GF-D8 (cell line): ENCODE results near the gene FCHO1.
"Not testable (repeated sequence)": the region's sequence is repeated elsewhere in the genome, so short reads cannot be mapped to it uniquely, and the experiment has no call there.

ENCODE experiments used
- DNase-seq: peaks from one replicate; lab custom pipeline; 2025; lab: John Stamatoyannopoulos, UW

Gene FCHO1

DNA sequence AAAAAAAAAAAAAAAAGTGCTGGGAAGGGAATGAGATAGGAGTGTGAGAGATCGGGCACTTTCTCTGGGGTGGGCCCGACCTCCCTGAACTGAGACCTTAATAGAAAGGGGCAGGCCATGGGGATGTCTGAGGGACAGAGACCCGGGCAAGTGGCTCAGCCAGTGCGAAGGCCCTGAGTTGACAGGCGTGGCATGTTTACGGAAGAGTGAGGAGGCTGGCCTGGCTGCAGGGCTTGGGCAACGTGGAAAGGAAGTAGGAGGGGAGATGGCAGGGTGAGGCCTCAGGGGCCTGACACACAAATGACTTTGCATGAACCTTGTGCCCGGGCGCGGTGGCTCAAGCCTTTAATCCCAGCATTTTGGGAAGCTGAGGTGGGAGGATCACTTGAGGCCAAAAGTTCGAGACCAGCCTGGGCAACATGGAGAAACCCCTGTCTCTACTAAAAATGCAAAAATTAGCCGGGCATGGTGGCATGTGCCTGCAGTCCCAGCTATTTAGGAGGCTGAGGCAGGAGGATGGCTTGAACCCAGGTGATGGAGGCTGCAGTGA, 13.9 kb downstream of the FCHO1 start:
- DNase-seq, result peak; percentile 74

GRCh38 chr19:17766543-17767131, 15.4 kb downstream of the FCHO1 start:
- DNase-seq, result no peak

- DNase-seq, result no peak
These were observed 16.3 kb downstream of the FCHO1 start for GRCh38 chr19:17767559-17767958.

DNA sequence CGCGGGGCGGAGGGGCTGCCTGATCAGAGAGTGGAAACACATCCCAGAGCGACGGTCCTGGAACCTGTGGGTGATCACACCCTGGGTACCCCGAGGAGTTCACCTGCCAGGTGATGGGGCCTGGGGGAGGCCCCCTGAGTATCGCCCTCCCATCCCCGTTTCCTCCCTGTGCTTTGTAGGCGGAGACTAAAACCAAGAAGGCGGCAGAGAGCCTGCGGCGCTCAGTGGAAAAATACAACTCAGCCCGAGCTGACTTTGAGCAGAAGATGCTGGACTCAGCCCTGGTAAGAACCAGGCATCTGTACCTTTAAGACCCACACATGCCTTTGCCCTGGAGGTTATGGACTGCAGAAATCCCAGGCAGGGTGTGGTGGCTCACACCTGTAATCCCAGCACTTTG, 19.3 kb downstream of the FCHO1 start:
- DNase-seq, result no peak

DNA sequence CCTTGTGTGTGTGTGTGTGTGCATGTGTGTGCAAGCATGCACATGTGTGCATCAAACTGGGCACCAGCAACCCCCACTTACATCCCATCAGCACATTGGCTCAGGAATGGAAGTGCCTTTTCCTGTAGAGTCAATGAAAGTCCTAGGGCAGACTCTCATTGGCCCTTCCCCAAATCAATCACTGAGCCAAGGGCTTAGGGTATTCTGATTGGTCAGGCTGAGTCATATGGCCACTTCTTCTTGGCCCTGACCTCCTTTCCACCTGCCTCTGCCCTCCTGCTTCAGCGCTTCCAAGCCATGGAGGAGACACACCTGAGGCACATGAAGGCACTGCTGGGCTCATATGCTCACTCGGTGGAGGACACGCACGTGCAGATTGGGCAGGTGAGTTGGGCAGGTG, 20.9 kb downstream of the FCHO1 start:
- DNase-seq, result no peak

- DNase-seq, result no peak
These were observed 24.1 kb downstream of the FCHO1 start for GRCh38 chr19:17775245-17775927.

DNA sequence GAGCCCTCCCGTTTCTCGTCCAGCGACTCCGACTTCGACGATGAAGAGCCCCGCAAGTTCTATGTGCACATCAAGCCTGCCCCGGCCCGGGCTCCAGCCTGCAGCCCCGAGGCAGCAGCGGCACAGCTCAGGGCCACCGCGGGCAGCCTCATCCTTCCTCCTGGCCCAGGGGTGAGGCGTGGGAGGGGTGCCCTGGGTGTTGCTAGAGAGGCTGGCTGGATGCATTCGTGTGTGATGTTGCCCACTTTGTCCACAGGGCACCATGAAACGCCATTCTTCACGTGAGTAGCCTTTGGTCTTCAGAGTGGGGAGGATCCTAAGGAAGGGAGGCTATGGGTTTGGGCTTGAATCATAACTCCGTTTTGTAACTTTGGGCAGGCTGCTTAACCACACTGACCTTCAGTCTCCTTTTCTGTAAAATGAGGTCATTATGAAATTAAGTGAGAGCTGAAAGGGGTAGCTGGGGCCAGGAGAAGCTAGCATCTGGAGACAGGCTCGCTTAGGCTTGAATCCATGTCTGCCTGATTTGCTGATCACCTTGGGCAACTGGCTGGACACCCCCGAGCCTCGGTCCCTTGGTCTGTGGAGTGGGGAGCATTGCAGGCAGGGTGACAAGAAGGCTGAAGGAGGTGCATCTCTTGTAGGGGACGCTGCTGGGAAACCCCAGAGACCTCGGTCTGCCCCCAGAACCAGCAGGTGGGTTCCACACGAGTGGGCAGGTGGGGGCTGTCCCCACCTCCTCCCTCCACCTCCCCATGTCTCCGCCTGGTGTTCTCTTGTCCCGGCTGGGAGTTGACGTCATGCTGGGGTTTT, 24.9 kb downstream of the FCHO1 start:
- DNase-seq, result no peak

GRCh38 chr19:17777840-17778239, 26.6 kb downstream of the FCHO1 start:
- not testable (repeated sequence) for DNase-seq

DNA sequence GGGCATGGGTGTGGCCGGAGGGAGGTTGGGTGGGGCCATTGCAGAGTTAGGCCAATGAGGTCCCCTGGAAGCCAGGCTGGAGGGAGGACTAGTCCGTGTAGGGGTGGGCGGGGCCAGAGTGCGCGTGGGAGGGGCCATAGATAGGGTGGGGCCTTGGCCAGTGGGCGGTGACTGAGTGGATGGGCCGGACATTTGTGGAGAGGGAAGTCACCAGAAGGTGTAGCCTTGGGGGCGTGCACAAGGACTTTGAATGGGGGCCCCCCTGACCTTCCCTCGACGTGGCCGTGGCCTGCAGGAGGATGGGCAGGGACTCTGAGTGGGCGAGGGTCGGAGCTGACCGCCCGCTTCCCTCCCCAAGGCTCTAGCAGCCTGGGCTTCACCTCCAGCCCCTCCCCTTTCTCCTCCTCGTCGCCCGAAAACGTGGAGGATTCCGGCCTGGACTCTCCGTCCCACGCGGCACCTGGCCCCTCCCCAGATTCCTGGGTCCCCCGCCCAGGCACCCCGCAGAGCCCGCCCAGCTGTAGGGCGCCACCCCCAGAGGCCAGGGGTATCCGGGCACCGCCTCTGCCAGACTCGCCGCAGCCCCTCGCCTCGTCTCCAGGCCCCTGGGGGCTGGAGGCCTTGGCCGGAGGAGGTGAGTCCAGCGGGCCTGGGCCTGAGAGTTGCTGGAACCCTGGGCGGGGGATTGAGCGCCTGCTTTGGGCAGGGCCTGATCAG, 27.1 kb downstream of the FCHO1 start:
- DNase-seq, result no peak

- DNase-seq, result no peak
These were observed 28.0 kb downstream of the FCHO1 start for GRCh38 chr19:17778968-17779929.

DNA sequence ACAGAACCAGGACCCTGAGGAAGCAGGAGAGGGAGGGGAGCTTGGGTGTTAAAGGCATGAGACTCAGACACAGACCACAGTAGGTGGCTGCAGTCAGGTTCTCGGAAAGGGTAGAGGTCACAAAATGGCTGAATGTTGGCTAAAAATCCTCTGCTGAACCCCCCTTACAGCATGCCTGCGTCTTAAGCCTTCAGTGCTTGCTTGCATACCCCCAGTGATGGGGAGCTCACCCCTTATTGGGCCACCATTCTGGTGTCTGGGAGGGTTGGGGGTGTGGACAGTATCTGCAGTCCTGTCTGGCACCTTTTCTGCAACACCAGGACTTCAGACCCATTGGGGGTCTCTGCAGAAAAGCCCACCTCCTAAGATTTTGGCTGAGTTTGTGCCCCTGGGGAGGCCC, 29.5 kb downstream of the FCHO1 start:
- no peak for DNase-seq

GRCh38 chr19:17783721-17784120, 32.4 kb downstream of the FCHO1 start:
- not testable (repeated sequence) for DNase-seq

- no peak for DNase-seq
These were observed 33.1 kb downstream of the FCHO1 start for GRCh38 chr19:17784201-17785008.

DNA sequence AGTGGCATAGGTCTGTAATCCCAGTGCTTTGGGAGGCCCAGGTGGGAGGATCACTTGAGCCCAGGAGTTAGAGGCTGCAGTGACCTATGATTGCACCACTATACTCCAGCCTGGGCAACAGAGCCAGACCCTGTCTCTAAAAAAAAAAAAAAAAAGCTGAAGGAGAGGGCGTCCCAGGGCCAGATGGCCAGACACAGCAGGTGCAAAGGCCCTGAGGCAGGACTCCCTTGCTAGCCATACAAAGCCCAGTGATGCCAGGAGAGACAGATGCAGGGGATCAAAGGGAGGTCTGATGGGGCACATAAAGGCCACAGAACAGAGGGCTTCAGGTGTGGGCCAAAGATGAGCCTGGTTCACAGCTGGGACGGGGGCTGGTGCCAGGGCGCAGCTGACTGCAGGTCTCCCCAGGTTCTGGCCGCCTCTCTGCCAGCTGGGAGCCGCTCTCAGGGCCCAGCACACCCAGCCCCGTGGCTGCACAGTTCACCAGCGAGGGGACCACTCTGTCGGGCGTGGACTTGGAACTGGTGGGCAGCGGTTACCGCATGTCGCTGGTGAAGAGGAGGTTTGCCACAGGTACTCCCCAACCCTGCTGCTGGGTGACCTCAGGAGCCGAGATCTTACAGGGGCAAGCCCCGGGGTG, 36.1 kb downstream of the FCHO1 start:
- no peak for DNase-seq

GRCh38 chr19:17788632-17789031, 37.4 kb downstream of the FCHO1 start:
- DNase-seq, result no peak

DNA sequence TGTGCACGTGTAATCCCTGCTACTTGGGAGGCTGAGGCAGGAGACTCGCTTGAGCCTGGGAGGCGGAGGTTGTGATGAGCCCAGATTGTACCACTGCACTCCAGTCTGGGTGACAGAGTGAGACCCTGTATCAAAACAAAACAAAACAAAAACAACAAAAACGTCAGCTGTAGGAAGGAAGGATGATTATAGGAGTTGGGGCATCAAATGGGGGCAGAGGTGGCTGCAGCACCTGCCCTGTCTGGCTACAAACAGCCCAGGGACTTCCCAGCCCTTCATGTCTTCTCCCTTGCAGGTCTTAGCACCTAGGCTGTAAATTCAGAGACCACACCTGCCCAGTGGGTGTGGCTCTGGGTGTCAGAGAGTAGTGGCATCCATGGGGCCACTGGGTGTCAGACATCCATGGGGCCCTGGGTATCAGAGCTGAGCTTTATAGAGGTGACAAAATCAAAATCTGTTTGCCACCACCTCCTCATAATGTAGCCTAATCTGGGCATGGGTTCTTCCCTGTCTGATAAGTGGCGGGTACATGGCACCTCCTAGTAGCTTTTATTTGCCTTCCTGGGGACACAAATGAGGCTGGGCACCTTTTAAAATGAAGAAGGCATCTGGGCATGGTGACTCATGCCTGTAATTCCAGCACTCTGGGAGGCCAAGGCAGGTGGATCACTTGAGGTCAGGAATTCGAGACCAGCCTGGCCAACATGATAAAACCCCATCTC, 38.9 kb downstream of the FCHO1 start:
- DNase-seq, result no peak

GRCh38 chr19:17794412-17794730, 43.1 kb downstream of the FCHO1 start:
- DNase-seq, result no peak

DNA sequence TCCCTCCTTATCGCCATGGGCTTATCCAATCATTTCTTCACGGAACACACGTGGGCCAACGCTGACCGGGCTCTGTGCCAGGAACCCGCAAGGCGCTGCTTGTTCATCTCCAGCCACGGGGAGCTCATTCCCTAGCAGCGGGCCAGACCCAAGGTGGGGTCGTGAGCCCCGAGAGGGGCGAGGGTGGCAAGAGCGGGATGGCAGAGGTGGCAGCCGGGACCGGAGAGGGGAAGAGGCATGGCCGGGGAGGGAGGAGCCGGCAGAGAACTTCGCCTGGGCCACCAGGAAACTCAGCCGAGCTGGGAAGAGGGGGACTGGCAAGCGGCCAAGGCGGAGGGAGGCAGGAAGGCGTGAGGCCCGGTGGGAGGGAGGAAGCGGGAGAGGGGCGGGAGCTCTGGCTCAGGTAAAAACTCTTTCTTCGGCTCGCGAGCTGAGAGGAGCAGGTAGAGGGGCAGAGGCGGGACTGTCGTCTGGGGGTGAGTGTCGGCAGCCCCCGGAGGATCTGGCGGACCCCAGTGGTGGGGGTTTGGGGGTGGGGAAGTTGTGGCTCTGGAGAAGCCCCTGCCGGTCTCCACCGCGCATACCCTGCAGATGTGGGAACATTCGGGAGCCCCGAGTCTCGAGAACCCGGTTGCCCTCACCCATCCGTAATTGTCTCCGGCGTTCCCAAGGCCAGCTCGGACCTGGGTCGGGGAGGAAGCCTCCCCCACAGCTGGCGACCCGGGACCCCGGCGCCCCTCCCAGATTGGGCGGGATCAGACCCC, 43.6 kb downstream of the FCHO1 start, which contains the start of gene B3GNT3:
B3GNT3 (plus strand) TSS at position 408 of the 764 bp plus-strand sequence. CDS start 12,670 bp downstream, outside the sequence.
- DNase-seq, result no peak
